HUDEP-2 (cell line): ENCODE measurements around the gene CDKN1C.

Source experiments
- DNase-seq, 76 experiments: peaks; one replicate each; lab custom pipeline; 2025; ENCODE audit not compliant: unreplicated experiment in 76 of 76; lab: John Stamatoyannopoulos, UW

The CDKN1C gene

DNA sequence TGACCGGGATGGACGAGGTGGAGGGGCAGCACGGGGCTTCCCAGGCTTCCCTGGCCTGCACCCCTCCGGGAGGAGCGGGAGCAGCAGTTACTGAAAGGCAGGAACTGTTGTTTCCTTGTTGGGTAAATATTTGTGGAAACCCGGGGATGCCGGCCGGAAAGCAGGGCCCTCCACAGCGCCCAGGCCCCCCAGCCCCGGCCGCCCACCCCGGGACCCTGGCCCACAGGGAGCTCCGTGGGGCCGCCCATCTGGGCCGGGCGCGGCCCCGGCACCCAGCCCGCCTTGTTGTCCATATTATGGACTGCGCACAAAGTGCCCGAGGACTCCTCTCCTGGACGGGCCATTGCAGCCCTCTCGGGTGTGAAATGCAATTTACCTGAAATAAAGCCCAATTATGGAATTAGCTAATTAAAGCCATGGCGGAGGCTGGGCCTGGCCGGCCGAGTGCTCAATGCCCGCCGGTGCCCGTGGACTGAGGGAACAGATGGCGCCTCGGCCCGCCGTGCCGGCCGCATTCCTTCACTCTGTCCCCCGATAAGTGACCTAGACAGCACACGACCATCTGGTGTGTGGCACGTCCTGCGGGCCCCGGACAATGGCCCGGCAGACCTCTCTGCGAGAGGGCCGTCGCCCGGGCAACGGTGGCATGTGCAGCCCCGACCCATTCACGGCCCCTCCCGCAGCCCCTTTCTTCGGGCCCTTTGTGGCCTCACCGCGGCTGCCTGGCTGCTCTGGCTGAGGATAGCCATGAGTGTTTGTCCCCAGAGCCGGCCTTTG, 35.4 kb downstream of the CDKN1C start:
- DNase-seq = no peak

- DNase-seq = no peak
These were observed 37.1 kb downstream of the CDKN1C start for GRCh38 chr11:2848497-2848896.

GRCh38 chr11:2847561-2847960, 38.0 kb downstream of the CDKN1C start:
- no peak for DNase-seq

GRCh38 chr11:2846470-2846869, 39.1 kb downstream of the CDKN1C start:
- DNase-seq = no peak

- peak in 3 of 76 experiments; percentile 6 to 39 (median 20) for DNase-seq
These were observed 39.5 kb downstream of the CDKN1C start for GRCh38 chr11:2846056-2846455.

- DNase-seq = no peak
These were observed 40.6 kb downstream of the CDKN1C start for GRCh38 chr11:2844996-2845395.

DNA sequence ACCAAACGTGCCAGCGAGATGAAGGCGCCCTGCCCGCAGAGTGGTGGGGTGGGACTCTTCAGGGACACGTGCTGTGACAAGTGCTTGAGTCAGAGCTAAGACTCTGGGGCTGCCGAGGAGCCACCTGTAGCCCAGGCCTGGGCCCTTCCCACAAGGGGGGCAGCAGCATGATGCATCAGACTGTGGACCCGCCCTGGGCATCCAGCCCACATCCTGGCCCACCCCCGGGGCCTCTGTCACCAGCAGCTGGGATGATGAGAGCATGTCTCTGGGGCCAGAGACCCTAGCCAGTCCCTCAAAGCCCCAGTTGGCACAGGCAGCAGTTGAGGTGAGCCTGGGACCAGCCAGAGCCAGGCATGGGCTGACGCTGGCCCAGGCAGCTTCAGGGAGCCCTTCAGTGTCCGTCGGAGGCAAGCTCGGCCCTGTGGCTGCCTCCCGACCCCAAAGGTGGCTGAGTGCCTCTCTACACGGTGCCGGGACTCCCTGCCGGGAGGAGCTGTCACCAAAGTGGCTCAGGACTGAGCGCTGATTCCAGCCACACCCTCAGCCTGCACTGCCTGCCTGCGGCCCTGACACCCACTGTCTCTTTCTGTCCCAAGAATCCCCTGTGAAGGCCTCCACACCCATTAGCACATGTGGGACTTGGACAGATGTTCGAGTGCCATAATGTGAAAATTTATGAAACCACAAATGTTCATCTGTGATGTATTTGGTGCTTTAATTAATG, 41.3 kb downstream of the CDKN1C start:
- no peak for DNase-seq

DNA sequence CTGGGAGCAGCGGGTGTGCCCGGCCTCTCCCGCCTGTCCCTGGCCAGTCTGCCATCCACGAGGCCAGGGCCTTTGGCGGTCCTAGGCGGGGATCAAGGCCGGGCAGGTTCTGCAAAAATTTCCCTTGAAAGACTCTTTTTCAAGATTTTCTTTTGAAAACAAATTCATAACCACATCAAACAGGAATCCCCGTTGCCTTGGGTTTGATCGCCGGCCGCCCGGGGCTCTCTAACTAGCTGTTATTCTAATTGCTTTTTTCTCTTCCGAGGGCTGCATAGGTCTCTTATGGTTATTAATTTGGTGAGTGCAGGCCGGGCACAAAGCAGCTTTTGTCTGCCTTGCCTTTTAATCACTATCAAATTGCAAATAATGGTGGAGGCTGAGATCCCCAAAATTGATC, 42.0 kb downstream of the CDKN1C start:
- DNase-seq = no peak

- no peak for DNase-seq
These were observed 42.7 kb downstream of the CDKN1C start for GRCh38 chr11:2842876-2843275.

DNA sequence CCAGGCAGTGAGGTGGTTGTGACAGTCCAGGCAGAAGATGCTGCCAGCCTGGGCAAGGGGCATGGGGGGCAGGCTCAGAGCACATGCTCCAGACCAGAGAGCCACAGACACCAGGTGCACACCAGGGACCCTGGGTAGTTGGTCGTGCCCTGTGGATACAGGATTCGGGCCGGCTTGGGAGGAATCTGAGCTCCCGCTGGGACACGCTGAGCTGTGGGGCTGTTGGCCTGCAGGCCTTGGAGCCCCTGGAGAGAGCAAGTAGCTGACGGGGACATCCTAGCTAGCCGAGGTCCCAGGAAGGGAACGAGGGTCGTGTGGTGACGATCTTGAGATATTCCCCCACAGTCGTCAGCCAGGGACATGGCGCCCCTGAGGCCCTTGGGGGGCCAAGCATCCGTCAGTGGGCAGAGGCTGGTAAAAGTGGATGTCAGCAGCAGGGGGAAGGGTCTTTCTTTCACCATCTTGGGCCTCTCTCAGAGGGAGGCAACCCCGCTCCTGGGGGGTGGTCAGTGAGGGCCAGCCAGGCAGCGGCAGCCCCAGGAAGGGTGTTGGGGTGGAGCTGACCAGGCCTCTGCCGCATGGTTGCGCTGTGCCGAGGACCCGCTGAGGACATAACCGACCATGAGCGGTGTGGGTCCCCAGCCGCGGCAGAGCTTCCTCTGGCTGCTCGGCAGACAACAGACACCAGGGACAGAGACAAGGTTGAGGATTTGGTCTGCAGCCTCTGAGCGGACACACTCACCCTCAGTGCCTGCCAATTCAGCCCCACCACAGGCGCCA, 44.0 kb downstream of the CDKN1C start:
- no peak for DNase-seq

GRCh38 chr11:2839395-2839943, 46.1 kb downstream of the CDKN1C start:
- DNase-seq = no peak

GRCh38 chr11:2838676-2839294, 46.8 kb downstream of the CDKN1C start:
- no peak for DNase-seq

DNA sequence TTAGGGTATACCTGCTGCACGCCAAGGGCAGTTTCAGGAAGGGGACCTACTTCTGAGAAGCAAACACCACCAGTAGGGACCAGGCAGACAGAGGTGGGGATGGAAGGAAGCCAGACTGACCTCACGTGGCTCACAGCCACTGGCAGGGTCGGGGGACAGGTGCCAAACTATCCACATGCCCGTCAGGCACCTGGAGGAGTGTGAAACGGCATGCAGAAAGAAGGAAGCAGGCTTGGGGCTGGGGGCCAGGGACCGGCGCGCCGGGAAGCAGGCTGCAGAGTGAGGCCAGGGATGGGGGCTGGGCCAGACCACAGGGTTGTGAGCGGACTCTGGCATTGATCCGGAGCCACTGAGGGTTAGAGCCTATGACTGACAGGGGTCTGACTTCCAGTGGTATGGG, 47.5 kb downstream of the CDKN1C start:
- DNase-seq = no peak

DNA sequence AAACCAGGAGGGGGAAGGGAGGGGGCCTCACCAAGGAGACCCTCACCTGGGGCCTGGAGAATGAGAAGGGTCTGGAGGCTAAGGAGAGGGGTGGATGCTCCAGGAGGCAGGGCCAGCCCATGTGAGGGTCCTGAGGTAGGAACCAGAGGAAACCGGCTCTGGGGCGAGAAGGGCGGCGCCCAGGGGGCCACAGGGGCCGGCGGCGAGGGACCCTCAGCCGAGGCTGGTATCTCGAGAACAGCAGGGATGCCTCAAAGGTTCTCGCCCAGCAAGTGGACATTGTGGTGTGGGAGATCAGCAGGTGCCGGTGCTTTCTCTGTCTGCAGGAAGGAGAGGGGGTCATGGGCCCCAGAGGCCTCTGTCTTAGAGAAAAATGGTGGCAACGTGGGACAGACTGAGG, 47.9 kb downstream of the CDKN1C start:
- DNase-seq = no peak

GRCh38 chr11:2837096-2837601, 48.4 kb downstream of the CDKN1C start:
- peak in 18 of 76 experiments; percentile 3 to 46 (median 18) for DNase-seq

DNA sequence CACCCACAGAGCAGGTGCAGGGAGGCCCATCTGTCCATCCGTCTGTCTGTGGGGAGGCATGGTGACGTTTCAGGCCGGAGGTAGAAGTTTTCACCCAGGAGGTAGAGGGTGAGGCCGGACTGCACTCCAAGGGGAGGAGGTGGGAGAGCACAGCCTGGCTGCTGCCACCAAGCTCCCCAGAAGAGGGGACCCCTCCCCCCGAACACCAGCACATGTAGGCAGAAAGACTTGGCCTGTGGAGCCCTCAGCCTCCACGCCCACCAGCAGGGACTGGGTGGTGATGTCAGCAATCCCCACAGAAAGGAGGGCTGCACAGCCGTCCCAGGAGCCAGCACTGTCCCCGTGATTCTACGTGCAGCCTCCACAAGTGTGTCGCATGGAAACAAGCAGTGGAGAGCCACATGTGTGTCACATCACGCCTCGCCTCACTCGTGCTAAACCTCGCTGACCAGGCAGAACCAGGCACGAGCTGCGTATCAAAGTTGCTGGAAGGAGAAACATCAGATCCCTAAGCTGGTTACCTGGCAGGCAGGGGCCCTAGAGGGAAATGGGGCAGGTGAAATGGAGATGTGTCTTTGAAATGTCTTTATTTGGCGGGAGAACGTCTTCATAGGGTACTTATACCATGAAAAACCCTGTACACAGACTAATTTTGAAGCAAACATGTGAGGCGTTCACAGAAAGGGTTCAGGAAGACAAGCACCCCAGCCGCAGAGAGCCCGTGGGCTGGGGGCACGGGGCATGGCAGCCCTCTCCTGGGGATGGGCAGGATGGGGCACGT, 49.1 kb downstream of the CDKN1C start:
- DNase-seq = no peak

- DNase-seq = no peak
These were observed 49.8 kb downstream of the CDKN1C start for GRCh38 chr11:2835751-2836150.

DNA sequence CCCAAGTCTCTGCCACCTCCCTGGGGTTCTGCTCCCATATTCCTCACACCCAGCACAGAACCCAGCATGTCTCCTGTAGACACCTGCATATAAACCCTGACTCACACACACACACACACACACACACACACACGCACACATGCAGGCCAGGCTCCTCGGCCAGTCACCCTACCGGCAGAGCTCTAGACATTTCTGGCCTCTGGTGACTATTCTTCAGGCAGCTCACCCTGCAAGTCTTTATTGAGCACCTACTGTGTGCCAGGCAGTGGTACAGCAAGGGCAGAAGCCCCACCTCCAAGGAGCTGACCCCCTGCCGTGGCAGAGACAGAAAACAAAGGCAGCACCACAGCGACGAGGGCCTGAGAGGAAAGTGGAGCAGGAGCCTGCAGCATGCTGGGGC, 50.3 kb downstream of the CDKN1C start:
- DNase-seq = no peak

DNA sequence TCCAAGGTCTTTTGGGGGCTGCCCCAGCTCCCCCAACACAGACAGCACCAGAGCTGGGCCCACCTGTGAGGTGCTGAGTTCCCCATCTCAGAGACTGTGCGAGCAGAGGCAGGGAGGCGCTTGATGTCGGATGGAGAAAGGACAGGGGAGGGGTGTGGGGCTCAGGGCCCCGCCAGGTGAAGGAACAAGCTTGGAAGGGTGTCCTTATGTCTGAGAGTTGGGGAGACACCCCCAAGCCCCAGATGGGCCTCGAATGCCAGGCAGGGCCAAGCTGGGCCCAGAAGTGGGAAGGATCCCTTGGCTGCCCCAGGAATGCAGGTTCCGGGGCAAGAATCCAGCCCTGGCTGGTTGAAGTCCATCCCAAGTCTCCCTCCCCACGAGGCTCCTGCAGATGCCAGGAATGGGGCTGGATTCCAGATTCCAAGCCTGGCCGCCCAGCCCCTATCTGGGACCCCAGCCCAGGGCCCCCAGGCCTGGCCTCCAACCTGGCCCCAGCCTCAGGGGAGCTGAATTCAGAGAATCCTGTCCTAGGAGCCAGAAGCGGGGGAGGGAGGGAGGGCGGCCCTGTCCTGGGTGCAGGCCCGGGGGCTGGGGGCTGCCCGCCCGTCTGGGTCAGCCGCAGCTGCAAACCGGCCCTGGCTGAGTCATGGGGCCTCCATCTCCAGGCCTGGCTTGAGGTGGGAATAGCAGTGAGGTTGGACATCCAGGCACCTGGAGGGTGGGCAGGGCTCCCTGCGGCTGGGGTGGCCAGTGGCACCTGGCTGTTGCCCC, 50.9 kb downstream of the CDKN1C start:
- DNase-seq = no peak
